K562 (cell line): ENCODE measurements around the gene LLGL2. TPM values are rescaled to one million over a fixed set of nuclear protein-coding genes. Genes with fewer than 3 reads are reported as not detected.
A peak's percentile ranks its signal among the peaks of the same experiment; 100 is the strongest.

ENCODE experiments used
- ATAC-seq: fragments of 200-7000 bp; cut with Tn5 transposase; 3 replicates; pipeline ENCODE4 v1.9.1; 2020; ENCODE audit warnings: moderate library complexity
- BruUV-seq: library from RNA; stranded (reverse); fragments of 400-500 nt; replicated peaks from 2 replicates; lab custom pipeline; 2021; lab: Mats Ljungman, UMichigan
- CTCF ChIA-PET: fragments of 300-600 bp; formaldehyde crosslinking; extraction: SDS; loops from one replicate; lab custom pipeline; 2021; ENCODE audit warnings: low intra/inter-chr PET ratio; lab: Yijun Ruan, JAX
- POLR2A ChIA-PET: fragments of 300-600, 350-650 bp; sonication (Branson Sonifier 250); formaldehyde crosslinking; extraction: SDS; loops from one replicate; lab custom pipeline; 2021; ENCODE audit warnings: antibody characterized with exemption, inconsistent platforms; lab: Yijun Ruan, JAX
- DNase-seq, 4 experiments: peaks; one replicate each; pipeline versions ENCODE4 v3.0.0 to v3.0.0-alpha.2; 2011 to 2018; ENCODE audit warnings: low spot score in 3 of 4, mixed read lengths in 3 of 4; ENCODE audit errors: extremely low read depth in 1 of 4
- FAIRE-seq: peaks from 2 replicates; lab custom pipeline; 2011; peaks lifted over from hg19 to GRCh38; lab: Jason Lieb, UNC
- H2AFZ ChIP-seq: 2 replicates; pipeline ENCODE4 v1.6.0; 2011; ENCODE audit warnings: low read depth, low read length, control low read depth, inconsistent platforms
- H3K27ac ChIP-seq: fragments of 200-600 bp; 3 replicates; pipeline ENCODE4 v1.8.0; 2011; ENCODE audit warnings: low read depth, mild to moderate bottlenecking, control low read depth, inconsistent platforms, low read length, moderate library complexity, mixed read lengths; ENCODE audit errors: extremely low read depth
- H3K27me3 ChIP-seq, 2 experiments: fragments of 300-600 bp in 1 of 2; 2 replicates in 1 of 2; 3 replicates in 1 of 2; pipeline versions ENCODE4 v1.6.0 to v1.8.0; 2011; ENCODE audit warnings: inconsistent platforms in 2 of 2, low read length in 2 of 2, mild to moderate bottlenecking in 1 of 2, mixed read lengths in 1 of 2, moderate library complexity in 1 of 2; ENCODE audit not compliant: control insufficient read depth in 2 of 2, insufficient read depth in 2 of 2
- H3K36me3 ChIP-seq: fragments of 300-600 bp; 3 replicates; pipeline ENCODE4 v1.8.0; 2011; ENCODE audit warnings: mild to moderate bottlenecking, low read length, inconsistent platforms; ENCODE audit not compliant: control insufficient read depth, insufficient read depth
- H3K4me1 ChIP-seq, 2 experiments: fragments of 200-600 bp in 1 of 2; replicated peaks in 1 of 2; 2 replicates in 1 of 2; 3 replicates in 1 of 2; pipeline versions ENCODE4 v1.5.1 to v1.8.0; 2011; ENCODE audit warnings: inconsistent platforms in 2 of 2, low read length in 2 of 2, mild to moderate bottlenecking in 1 of 2, mixed read lengths in 1 of 2, moderate library complexity in 1 of 2; ENCODE audit not compliant: control insufficient read depth in 2 of 2, insufficient read depth in 2 of 2
- H3K4me2 ChIP-seq: 2 replicates; pipeline ENCODE4 v1.6.1; 2011; ENCODE audit warnings: low read length, control low read depth, inconsistent platforms, mixed read lengths; ENCODE audit not compliant: insufficient read depth
- H3K4me3 ChIP-seq: fragments of 200-600 bp; sonication (generic), shearing (Covaris generic); 2 replicates; pipeline ENCODE4 v1.5.1; 2016; ENCODE audit warnings: control low read depth, inconsistent platforms
- H3K79me2 ChIP-seq: fragments of 200-600 bp; 3 replicates; pipeline ENCODE4 v1.8.0; 2011; ENCODE audit warnings: low read length, inconsistent platforms; ENCODE audit not compliant: control insufficient read depth, insufficient read depth
- H3K9ac ChIP-seq, 2 experiments: 2 replicates each; pipeline versions ENCODE4 v1.6.0 to v1.6.1; 2011; ENCODE audit warnings: low read depth in 2 of 2, low read length in 2 of 2, control low read depth in 1 of 2, inconsistent platforms in 1 of 2, mild to moderate bottlenecking in 1 of 2, mixed read lengths in 1 of 2; ENCODE audit not compliant: insufficient read depth in 1 of 2
- H3K9me1 ChIP-seq: one replicate; pipeline ENCODE4 v1.6.0; 2011; ENCODE audit warnings: inconsistent platforms, mild to moderate bottlenecking, low read length, moderate library complexity; ENCODE audit not compliant: control insufficient read depth, insufficient read depth
- H3K9me3 ChIP-seq: replicated peaks from 2 replicates; pipeline ENCODE4 v1.5.1; 2011; ENCODE audit warnings: low read depth, low read length, inconsistent platforms; ENCODE audit not compliant: control insufficient read depth, insufficient read depth
- H4K20me1 ChIP-seq: replicated peaks from 2 replicates; pipeline ENCODE4 v1.6.1; 2011; ENCODE audit warnings: low read length, inconsistent platforms, mixed read lengths; ENCODE audit not compliant: control insufficient read depth, insufficient read depth
- ATF3 ChIP-seq, 2 experiments: fragments of 450-650 bp in 1 of 2; sonication (generic) in 1 of 2; formaldehyde crosslinking in 1 of 2; IDR thresholded peaks in 1 of 2; conservative IDR thresholded peaks in 1 of 2; 2 replicates each; pipeline versions ENCODE4 v1.6.1 to v1.8.1; 2016 to 2023; ENCODE audit warnings: mild to moderate bottlenecking in 2 of 2, moderate library complexity in 2 of 2, inconsistent platforms in 1 of 2, missing genetic modification reagents in 1 of 2
- NCOR1 ChIP-seq: fragments of 450-650 bp; IDR thresholded peaks from 2 replicates; pipeline ENCODE4 v1.6.1; 2016; ENCODE audit warnings: mild to moderate bottlenecking, moderate library complexity
- POLR3A ChIP-seq: IDR thresholded peaks from 2 replicates; pipeline ENCODE4 v1.6.1; 2011; ENCODE audit warnings: borderline replicate concordance, mild to moderate bottlenecking, moderate library complexity; ENCODE audit not compliant: insufficient read length, insufficient read depth; ENCODE audit errors: extremely low read depth
- POU5F1 ChIP-seq: fragments of 150-350 bp; IDR thresholded peaks from 2 replicates; pipeline ENCODE4 v1.6.1; 2014; ENCODE audit warnings: borderline replicate concordance, low read length, low read depth, mild to moderate bottlenecking; ENCODE audit not compliant: partially characterized antibody
- THRAP3 ChIP-seq: fragments of 450-650 bp; IDR thresholded peaks from 2 replicates; pipeline ENCODE4 v1.6.1; 2016; ENCODE audit warnings: mild to moderate bottlenecking, inconsistent platforms, borderline replicate concordance
- ZNF717 ChIP-seq: fragments of 250-450 bp; sonication (Bioruptor Pico); IDR thresholded peaks from 2 replicates; pipeline ENCODE4 v1.5.0; 2021
- ZNF77 ChIP-seq: fragments of 250-450 bp; sonication (Bioruptor Pico); IDR thresholded peaks from 2 replicates; pipeline ENCODE4 v1.5.0; 2020
- WGBS: fragments of 100-300 bp; shearing (Covaris generic); methylation state at CpG from one replicate; pipeline ENCODE4 v1.1.6; 2016; ENCODE audit warnings: low coverage, mixed read lengths; ENCODE audit not compliant: insufficient coverage; ENCODE audit errors: missing lambda C conversion rate; 5-methylcytosine and 5-hydroxymethylcytosine counted together
- in situ Hi-C: fragments of 300-500 bp; cut with MboI; formaldehyde crosslinking; loops from 4 replicates; pipeline ENCODE4 v1.15.0; 2018; ENCODE audit warnings: inconsistent platforms, mixed read lengths
- intact Hi-C: fragments of 100-400 bp; cut with micrococcal nuclease; formaldehyde crosslinking; loops from 2 replicates; pipeline ENCODE4 v1.14.2; 2022
- polyA plus RNA-seq, 8 experiments: library from polyadenylated mRNA; depleted of rRNA in 4 of 8; stranded (reverse) in 5 of 8; unstranded in 3 of 8; fragments of >200 nt; fragmentation: Nextera tagmentation in 2 of 8; fragmentation: Illumina TruSeq in 1 of 8; extraction: Ambion mirVana in 2 of 8; extraction: Trizol in 1 of 8; gene quantifications; 2 replicates each; pipeline versions ENCODE4 v1.2.1 to v1.2.3, GENCODE V29; 2011 to 2014; ENCODE audit warnings: inconsistent platforms in 1 of 8, missing spikeins in 1 of 8
- total RNA-seq, 7 experiments: library from RNA; depleted of rRNA in 6 of 7; stranded (reverse); fragments of >200 nt in 6 of 7; fragmentation: Illumina TruSeq in 2 of 7; extraction: Trizol in 2 of 7; gene quantifications; 2 replicates each; pipeline versions ENCODE4 v1.2.1 to v1.2.3, GENCODE V29; 2011 to 2021; ENCODE audit warnings: low replicate concordance in 1 of 7

LLGL2 gene
- total and polyA plus RNA-seq, 9 of the 15 experiments (the other 6 are each of a cell fraction or from before 2014, with no cell fraction given), result 0.32 to 24.4 (median 10.2) TPM

DNA sequence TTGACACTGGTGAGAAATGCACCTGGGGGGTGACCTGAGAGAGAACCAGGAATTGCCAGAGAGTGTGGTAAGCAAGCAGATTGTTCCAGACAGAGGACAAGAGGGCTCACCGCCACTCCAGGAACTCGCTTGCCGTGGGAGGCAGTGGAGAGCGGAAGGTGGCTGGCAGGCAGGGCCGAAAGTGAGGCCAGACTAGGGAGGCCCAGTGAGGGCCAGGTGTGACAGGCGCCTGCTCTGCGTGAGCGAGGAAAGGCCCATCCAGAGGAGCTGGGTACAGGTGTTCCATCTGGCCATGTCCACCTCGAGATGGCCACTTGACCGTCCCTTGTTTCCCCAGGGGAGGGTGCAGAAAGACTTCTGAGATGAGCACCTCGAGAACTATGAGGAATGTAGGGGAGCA lies 50.2 kb downstream of the LLGL2 start (continued):
- TF ChIP-seq THRAP3, result no peak
- TF ChIP-seq ZNF77 (CRISPR knock-in tag), result no peak
- TF ChIP-seq ZNF717 (CRISPR knock-in tag), result no peak

DNA sequence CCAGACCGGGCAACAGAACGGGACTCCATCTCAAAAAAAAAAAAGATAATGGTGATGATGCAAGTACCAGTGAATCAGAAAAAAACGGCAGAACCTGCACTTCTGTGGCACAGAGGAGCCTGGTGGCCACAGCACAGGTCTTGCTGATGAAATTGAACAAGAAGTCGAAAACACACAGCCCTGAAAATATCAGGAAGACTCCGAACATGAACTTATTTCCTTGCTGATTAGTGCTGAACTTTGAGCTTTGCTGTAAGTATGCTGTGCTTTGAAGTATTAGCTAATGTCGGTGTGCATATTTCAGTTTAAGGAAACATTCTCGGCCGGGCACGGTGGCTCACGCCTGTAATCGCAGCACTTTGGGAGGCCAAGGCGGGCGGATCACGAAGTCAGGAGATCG lies 51.2 kb downstream of the LLGL2 start:
- no peak for ATAC-seq
- Histone ChIP-seq H3K4me2 (no peak overlapping the region), H3K4me3 (no peak overlapping the region), H4K20me1 (no peaks in the 10 kb centered on the region), H3K4me1 (peaks cover 7 to 22% of the 10 kb centered on the region in 2 experiments), H3K9me1 (no peaks in the 10 kb centered on the region), H3K79me2 (no peaks in the 10 kb centered on the region), H3K27ac (no peak overlapping the region), H3K27me3 (no peaks in the 10 kb centered on the region), H3K9ac (no peak overlapping the region), H3K36me3 (no peaks in the 10 kb centered on the region; the same call in 2 of the 3 replicates), H3K9me3 (no peaks in the 10 kb centered on the region), H2AFZ (no peak overlapping the region)
- no TSS peak for BruUV-seq
- in situ Hi-C loops, result no loop called here
- WGBS, result 54% methylated on average over 9 of the region's 15 CpGs
- ChIA-PET POLR2A (no interaction called here), CTCF (interaction anchor here (0.7 kb wide), 1 partner anchor 20 kb away, joined by 3 read pairs; no protein-coding TSS in a partner anchor)
- FAIRE-seq, result no peak
- TF ChIP-seq POLR3A (no peak), ATF3 (IDR thresholded peaks at IDR 0.05) (peak; percentile 21; the same call in 1 of the 2 replicates), ATF3 (CRISPR knock-in tag; conservative IDR thresholded peaks at IDR 0.05) (no peak), POU5F1 (no peak), NCOR1 (no peak)
- intact Hi-C loops, result no loop called here
- DNase-seq, result no peak
